ENCODE results near the gene HLA-DQB2. TPM values are rescaled to one million over a fixed set of nuclear protein-coding genes. Genes with fewer than 3 reads are reported as not detected.

The HLA-DQB2 gene
- total RNA-seq, 2 donors from 2014 or later, result 1.5 TPM; not detected in 1

DNA sequence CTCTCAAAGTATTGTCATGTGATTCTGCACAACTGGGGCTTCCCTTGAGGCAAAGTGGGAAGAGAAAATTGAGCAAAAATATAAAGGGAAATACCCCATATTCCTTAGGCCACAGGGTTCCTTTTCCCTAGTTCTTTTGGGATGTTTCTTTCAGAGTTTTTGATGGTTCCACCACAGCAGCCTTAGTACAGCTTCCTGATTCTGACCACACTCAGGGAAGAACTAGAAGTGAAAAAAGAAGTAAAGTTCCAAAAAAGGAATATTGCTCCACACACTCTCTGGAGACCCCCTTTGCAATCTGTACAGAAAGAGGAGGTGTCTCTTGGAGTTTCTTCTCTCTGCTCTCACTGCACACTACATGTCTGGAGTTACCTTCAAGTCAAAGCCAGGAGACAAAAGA is 50.1 kb downstream of the HLA-DQB2 start:
- TF ChIP-seq POLR2A (IDR thresholded peaks at IDR 0.05), result no peak
- TF ChIP-seq, protein P1, sequence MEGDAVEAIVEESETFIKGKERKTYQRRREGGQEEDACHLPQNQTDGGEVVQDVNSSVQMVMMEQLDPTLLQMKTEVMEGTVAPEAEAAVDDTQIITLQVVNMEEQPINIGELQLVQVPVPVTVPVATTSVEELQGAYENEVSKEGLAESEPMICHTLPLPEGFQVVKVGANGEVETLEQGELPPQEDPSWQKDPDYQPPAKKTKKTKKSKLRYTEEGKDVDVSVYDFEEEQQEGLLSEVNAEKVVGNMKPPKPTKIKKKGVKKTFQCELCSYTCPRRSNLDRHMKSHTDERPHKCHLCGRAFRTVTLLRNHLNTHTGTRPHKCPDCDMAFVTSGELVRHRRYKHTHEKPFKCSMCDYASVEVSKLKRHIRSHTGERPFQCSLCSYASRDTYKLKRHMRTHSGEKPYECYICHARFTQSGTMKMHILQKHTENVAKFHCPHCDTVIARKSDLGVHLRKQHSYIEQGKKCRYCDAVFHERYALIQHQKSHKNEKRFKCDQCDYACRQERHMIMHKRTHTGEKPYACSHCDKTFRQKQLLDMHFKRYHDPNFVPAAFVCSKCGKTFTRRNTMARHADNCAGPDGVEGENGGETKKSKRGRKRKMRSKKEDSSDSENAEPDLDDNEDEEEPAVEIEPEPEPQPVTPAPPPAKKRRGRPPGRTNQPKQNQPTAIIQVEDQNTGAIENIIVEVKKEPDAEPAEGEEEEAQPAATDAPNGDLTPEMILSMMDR (IDR thresholded peaks at IDR 0.05), result no peak
- TF ChIP-seq POLR2AphosphoS5 (IDR thresholded peaks at IDR 0.05), result no peak
- Histone ChIP-seq H3K4me1 (replicated peaks) (no peaks in the 10 kb centered on the region), H3K4me3 (no peak overlapping the region), H3K36me3 (no peaks in the 10 kb centered on the region), H3K27me3 (replicated peaks; ENCODE audit: insufficient read depth) (no peaks in the 10 kb centered on the region), H3K27ac (no peak overlapping the region), H3K9me3 (no peaks in the 10 kb centered on the region)
- intact Hi-C loops (cut with DNase I), result no loop called here
- DNase-seq (ENCODE audit: low spot score), result no peak

DNA sequence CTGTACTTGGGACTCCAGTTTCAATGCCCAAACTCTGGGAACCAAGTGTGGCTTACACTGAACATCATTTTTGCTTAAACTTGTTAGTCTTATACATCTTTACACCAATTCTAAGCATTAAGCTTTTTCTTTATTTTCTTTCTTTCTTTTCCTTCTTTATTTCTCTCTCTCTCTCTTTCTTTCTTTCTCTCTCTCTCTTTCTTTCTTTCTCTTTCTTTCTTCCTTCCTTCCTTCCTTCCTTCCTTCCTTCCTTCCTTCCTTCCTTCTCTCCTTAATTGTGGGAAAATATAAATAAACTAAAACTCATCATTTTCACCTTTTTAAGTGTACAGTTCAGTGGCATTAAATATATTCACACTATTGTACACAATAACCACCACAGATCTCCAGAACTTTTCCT is 53.7 kb downstream of the HLA-DQB2 start:
- H3K27me3 ChIP-seq (replicated peaks; ENCODE audit: insufficient read depth), result no peaks in the 10 kb centered on the region
- intact Hi-C loops (cut with DNase I), result loop anchor here (10.0 kb wide), 1 partner anchor 455 kb away; no protein-coding TSS in a partner anchor
- H3K9me3 ChIP-seq, result no peaks in the 10 kb centered on the region
- no peak overlapping the region for H3K4me3 ChIP-seq
- no peaks in the 10 kb centered on the region for H3K4me1 ChIP-seq (replicated peaks)
- TF ChIP-seq POLR2A (IDR thresholded peaks at IDR 0.05) (no peak), POLR2AphosphoS5 (IDR thresholded peaks at IDR 0.05) (no peak)
- TF ChIP-seq, protein P1 (IDR thresholded peaks at IDR 0.05), result no peak
- no peak for DNase-seq (ENCODE audit: low spot score)
- H3K36me3 ChIP-seq, result no peaks in the 10 kb centered on the region
- H3K27ac ChIP-seq, result no peak overlapping the region

Small RNA genes within 50 kb of the gene (microRNA-seq; reads per million reads assigned to microRNA genes)
- not detected for gene MIR3135B

Small RNA genes within 50 kb of the gene (small RNA-seq; reads per million reads assigned to genes)
- gene MIR3135B, result 0 reads per million in 2 donors

Other genes starting within 250 kb of the HLA-DQB2 start
- not detected for gene HLA-DRB5, start 233.2 kb downstream of the HLA-DQB2 start, total RNA-seq
- gene HLA-DRB1, start 173.7 kb downstream of the HLA-DQB2 start, total RNA-seq, result 10 to 100 TPM; 14.7 to 22.1 TPM
- 1 to 10 TPM; 2.4 to 3.7 TPM for gene HLA-DQA1, start 126.1 kb downstream of the HLA-DQB2 start, total RNA-seq
- 1 to 10 TPM; 1.0 to 3.0 TPM for gene HLA-DQB1, start 96.9 kb downstream of the HLA-DQB2 start, total RNA-seq
- gene HLA-DQA2, start 22.1 kb downstream of the HLA-DQB2 start, total RNA-seq, result 1 to 10 TPM in 1 of 2 donors, under 1 TPM in 1; 0.45 to 1.6 TPM
- under 1 TPM in 1 of 2 donors, not detected in 1; 0.41 TPM for gene HLA-DOB, start 53.5 kb upstream of the HLA-DQB2 start, total RNA-seq
- gene TAP2, start 75.2 kb upstream of the HLA-DQB2 start, total RNA-seq, result 10 to 100 TPM in 1 of 2 donors, 1 to 10 TPM in 1; 7.1 to 15.8 TPM
- 10 to 100 TPM; 30.7 to 47.3 TPM for gene PSMB8, start 80.5 kb upstream of the HLA-DQB2 start, total RNA-seq
- gene TAP1, start 90.2 kb upstream of the HLA-DQB2 start, total RNA-seq, result 10 to 100 TPM; 30.6 to 47.4 TPM
- 10 to 100 TPM; 22.4 to 27.7 TPM for gene PSMB9, start 90.7 kb upstream of the HLA-DQB2 start, total RNA-seq
- 10 to 100 TPM in 1 of 2 donors, 1 to 10 TPM in 1; 7.3 to 15.2 TPM for gene HLA-DMB, start 177.5 kb upstream of the HLA-DQB2 start, total RNA-seq
- gene HLA-DMA, start 189.6 kb upstream of the HLA-DQB2 start, total RNA-seq, result 10 to 100 TPM in 1 of 2 donors, 1 to 10 TPM in 1; 9.6 to 26.1 TPM
- 100 to 1,000 TPM; 153 to 252 TPM for gene BRD2, start 205.1 kb upstream of the HLA-DQB2 start, total RNA-seq
- gene HLA-DOA, start 246.1 kb upstream of the HLA-DQB2 start, total RNA-seq, result 10 to 100 TPM in 1 of 2 donors, 1 to 10 TPM in 1; 7.2 to 14.6 TPM